GM19035 (cell line): ENCODE results near the gene SELPLG.

Experiments used
- ATAC-seq: cut with Tn5 transposase; IDR thresholded peaks from one replicate; pipeline ENCODE4 v1.9.1; 2021; ENCODE audit not compliant: unreplicated experiment

The SELPLG gene

GRCh38 chr12:108605690-108606406 lies 27.8 kb downstream of the SELPLG start:
- ATAC-seq, result no peak

- ATAC-seq, result no peak
Observed at GRCh38 chr12:108605000-108605689, 28.5 kb downstream of the SELPLG start.

DNA sequence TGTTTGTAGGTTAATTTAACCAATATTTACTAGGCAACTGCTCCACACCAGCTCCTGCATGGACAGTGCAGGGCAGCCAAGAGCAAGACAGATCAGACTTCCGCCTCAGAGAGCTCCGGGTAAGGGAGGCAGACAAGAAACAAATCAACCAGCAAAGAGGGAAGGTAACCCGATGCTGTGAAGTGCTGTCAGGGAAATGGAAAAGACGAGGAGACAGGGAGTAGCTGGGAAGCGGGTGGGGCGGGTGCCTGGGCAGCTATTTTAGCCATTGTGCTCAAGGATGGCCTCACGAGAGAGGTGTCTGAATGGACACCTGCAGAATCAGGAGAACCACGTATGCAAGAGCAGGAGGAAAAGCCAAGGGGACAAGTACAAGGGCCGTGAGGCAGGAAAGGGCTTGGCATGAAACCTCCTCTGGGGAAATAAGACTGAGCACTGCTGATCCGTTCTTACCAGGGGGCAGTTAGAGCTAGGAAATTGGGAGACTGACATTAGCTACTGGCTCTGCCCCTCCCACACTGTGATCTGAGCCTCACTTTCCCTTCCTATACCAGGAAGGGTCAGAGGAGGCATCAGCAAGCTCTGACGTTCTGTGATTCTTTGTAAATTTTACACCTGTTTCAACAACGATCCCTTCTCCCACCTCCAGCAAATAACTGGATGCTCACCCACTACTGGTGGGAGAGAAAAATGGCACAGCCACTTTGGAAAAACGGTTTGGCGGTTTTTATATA lies 29.3 kb downstream of the SELPLG start:
- no peak for ATAC-seq

GRCh38 chr12:108603743-108604142 lies 30.0 kb downstream of the SELPLG start:
- no peak for ATAC-seq

- ATAC-seq, result no peak
Observed at GRCh38 chr12:108602976-108603704, 30.6 kb downstream of the SELPLG start.

DNA sequence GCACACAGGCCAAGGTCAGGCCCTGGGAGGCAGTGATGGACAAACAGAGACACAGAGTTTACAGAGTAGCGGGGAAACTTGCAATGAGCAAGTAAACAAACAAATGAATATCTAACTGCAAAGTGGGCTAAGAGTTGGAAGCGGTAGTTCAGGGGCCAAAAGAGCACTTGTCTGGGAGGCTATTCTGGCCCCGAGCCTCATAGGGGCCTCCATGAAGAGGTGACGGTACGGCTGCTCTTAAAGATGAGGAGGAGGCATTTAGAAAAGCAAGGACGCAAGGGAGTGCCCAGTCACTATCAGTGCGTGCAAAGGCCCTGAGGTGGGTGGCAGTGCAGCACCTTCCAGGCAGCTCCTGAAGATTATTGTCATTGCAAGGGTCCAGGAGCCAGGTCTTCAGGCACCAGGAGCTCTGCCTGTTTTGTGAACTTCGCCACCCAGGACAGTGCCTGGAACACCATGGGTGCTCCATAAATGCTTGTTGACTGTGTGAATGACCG lies 31.4 kb downstream of the SELPLG start:
- no peak for ATAC-seq

DNA sequence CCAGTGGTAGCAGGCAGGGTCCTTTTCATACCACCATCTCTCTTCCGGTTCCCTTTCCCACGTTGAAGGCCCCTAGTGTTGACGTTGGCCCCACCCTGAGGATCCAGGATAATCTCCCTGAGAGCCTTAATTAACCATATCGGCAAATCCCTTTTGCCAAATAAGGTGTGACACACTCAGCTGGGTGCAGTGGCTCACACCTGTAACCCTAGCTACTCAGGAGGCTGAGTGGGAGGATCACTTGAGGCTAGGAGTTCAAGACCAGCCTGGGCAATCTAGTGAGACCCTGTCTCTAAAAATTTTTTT lies 33.0 kb downstream of the SELPLG start:
- ATAC-seq, result no peak

DNA sequence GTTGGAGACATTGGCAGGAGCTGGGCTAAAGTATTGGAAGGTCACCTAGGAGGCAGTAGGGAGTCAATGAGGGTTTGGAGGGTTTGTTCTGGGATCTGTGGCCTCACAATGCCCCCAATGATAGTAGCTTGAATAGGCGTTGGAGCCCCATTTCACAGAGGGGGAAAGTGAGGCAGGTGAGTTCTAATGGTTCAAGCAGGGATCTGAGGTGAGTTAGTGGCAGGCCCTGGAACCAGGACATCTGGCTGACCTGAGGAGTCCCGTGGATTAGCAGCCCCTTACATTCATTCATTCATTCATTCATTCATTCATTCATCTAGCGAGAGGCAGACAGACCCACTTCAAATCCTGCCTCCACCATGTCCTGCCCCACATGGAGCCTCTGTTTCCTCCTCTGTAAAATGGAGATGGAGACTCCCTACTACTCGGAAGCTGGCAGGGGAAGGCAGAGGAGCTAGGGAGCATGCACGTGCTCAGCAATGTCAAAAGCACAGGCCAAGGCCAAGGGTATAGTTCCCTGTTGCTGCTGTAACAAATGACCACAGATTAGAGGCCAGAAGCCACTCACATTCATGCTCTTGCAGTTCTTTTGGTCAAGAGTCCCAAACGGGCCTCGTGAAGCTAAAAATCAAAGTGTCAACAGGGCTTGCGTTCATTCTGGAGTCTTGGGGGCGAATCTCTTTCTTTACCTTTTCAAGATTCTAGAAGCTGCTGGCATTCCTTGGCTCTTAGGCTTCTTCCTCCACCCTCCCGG lies 33.6 kb downstream of the SELPLG start:
- ATAC-seq, result no peak

DNA sequence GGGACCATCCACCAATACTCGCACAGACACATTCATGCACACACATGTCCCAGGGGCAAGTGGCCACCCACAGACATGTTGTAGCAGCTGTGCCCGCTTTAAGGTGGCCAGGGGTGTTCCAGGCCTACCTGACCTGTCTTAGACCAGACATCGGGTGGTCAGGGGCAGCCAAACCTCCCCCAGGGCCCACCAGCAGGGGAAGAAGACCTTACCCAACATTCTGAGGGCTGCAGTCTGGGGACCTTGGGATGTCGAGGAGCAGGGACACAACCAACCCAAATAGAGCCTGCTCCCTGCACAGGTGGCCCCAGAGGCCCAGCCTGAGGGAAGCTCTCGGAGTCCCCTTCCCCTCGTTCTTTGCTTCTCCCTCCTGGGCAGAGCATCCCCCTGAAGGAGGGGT lies 34.2 kb downstream of the SELPLG start:
- ATAC-seq, result no peak

DNA sequence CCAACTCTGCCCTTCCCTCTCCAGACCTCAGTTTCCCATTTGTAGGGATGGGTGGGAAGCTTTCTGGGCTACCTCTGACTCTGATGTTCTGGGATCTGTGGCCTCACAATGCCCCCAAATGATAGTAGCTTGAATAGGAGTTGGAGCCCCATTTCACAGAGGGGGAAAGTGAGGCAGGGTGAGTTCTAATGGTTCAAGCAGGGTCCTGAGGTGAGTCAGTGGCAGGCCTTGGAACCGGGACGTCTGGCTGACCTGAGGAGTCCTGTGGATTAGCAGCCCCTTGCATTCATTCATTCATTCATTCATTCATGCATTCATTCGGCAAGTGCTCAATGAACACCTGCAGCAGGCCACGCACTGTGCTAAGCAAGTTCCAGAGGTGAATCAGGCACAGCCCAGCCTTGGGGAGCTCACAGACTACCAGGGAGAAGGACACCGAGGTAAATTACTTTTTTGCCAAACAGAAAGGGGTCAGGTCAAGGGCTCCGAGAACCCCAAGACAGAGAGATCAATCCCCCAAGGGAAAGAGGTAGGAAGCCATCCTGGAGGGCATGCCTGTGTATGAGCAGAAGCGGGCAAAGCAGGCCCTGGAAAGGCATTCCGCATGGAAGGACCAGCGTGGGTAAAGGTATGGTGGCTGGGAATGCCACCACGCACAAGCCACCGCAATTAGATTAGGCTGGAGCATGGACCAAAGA lies 35.0 kb downstream of the SELPLG start:
- ATAC-seq, result no peak

DNA sequence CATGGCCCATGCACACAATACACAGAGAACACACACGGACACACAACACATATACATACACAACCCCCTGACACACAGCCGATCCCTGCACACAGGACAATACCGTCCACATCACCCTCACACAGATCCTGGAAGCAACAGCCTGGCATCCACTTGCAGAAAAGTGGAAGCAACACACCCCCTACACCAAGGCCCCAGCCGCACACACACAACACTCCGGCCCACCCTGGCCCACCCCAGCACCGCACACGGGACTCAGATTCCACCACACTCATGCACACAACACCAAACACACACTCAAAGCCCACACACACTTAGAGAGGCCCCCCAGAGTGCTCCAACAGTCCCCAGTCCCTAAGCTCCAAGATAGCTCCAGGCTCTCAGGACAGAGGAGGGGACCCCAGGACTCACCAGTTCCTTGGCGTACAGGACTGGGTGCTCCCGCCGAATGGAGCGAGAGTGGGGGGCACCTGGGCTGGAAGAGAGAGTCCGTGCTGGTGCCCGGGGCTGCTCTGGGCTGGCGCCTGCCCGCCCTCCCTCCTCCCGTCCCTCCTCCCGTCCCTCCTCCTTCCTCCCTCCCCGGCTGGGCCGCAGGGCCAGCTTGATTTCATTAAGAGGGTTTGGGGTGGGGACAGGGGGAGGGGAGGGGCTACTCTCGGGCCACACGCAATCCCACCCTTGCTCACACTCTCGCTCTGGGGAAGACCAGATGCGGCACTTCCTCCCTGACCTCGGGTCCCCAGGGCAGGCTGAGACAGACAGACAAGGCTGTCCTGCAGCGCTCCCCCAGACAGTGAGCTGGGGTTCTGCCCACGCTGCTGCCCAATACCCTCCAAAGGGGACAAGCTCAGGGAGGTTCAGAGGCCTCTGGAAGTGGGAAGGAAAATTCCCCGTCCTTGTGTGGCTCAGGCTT lies 35.9 kb downstream of the SELPLG start, which contains the start of gene TMEM119:
TSS of gene TMEM119 (minus strand) at position 526 of the 913 bp plus-strand sequence. CDS start 5,701 bp downstream, outside the sequence.
- no peak for ATAC-seq

DNA sequence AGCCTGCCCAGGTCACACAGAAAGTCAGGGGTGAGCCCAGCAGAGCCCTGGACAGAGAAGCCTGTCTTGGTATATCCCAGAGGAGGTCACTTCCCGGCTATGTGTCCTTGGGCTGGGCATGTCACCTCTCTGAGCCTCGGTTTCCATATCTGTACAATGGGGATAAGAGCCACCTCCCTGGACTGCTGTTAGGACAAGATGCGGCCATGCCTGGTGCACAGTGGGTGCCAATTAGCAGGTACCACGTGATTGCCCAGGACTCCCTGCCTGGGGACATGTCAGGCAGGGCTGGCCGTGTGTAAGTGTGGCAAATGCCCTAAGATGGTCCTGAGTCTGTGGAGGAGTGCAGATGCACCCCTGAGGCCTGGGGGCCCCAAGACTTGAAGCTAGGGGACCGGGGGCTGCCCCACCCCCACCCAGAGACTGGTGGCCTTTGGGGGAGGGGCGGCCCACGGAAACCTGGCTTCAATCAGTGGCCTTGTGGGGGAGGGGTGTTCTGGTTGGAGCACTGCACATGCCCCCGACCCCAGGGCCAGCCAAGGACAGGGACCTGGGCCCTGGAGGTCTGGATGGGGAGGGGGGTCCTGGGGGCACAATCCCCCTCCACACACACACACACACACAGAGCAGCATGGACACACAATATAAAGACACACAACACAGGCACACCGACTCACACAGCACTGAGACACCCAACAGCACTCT lies 36.7 kb downstream of the SELPLG start:
- ATAC-seq, result no peak

- ATAC-seq, result no peak
Observed at GRCh38 chr12:108595711-108596647, 37.7 kb downstream of the SELPLG start.

GRCh38 chr12:108594960-108595710 lies 38.6 kb downstream of the SELPLG start:
- no peak for ATAC-seq

GRCh38 chr12:108594323-108594903 lies 39.3 kb downstream of the SELPLG start:
- no peak for ATAC-seq
